Stimulated activated CD4-positive, alpha-beta T cell treated with anti-CD3 and anti-CD28 coated beads, Interleukin-12 subunit alpha, Interleukin-12 subunit beta, amount 100 ng/mL, for 48 hours (primary cell): ENCODE measurements around the gene EIF3B.
"Not testable (repeated sequence)": the region's sequence is repeated elsewhere in the genome, so short reads cannot be mapped to it uniquely, and the experiment has no call there.

Experiments used
- DNase-seq, 3 donors: peaks; one replicate each; pipeline ENCODE4 v3.0.0-alpha.2; 2020; ENCODE audit warnings: low read depth in 2 of 3, low spot score in 1 of 3

EIF3B gene

DNA sequence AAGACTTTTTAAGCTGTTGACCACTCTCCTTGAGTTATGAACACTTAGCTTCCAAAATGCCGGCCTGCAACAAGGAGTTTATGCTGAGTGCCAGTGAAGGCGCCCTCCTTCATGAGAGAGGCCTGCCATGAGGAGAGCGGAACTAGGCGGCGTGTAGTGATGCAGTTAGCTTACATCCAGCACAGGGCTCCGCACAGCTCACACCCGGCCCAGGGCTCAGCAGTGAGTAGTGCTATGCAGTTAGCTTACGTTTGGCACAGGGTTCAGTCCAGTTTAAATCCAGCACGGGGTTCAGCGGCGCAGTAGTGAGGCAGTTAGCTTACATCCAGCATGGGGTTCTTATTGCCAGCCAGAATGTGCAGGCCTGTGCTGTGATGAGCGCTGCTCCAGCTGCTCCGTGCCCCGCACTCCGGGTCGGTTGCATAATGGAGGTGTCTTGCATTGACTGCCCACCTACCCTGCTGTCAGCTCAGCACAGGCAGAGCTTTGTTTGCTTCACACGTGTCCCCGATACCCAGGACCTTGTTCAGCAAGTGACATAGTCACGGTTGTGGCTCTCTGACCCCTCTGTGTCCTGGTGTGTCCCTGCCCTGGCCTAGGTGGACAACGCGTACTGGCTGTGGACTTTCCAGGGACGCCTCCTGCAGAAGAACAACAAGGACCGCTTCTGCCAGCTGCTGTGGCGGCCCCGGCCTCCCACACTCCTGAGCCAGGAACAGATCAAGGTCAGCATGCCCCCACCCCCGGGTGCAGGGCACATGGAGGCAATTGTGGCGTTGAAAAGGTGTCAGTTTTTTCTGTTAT lies 21.9 kb downstream of the EIF3B start:
- DNase-seq: no peak

DNA sequence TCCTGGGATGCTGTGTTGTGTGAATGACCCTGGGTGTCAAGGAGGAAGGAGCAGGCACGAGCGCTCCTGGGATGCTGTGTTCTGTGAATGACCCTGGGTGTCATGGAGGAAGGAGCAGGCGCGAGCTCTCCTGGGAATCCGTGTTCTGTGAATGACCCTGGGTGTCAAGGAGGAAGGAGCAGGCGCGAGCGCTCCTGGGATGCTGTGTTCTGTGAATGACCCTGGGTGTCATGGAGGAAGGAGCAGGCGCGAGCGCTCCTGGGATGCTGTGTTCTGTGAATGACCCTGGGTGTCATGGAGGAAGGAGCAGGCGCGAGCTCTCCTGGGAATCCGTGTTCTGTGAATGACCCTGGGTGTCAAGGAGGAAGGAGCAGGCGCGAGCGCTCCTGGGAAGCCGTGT lies 22.9 kb downstream of the EIF3B start:
- not testable (repeated sequence) for DNase-seq

- not testable (repeated sequence) for DNase-seq
Observed at GRCh38 chr7:2378125-2378524, 23.5 kb downstream of the EIF3B start.

DNA sequence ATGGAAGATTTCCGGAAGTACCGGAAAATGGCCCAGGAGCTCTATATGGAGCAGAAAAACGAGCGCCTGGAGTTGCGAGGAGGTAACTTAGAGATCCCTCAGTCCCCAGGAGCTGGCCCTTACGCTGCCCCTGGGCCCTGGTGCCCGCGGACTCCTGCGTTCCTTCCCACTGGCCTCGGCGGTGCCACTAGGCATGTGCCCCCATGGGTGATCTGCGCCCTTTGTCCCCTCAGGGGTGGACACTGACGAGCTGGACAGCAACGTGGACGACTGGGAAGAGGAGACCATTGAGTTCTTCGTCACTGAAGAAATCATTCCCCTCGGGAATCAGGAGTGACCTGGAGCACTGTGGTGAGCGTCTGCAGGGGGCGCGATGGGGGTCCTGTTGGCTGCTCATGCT lies 24.5 kb downstream of the EIF3B start:
- no peak for DNase-seq

DNA sequence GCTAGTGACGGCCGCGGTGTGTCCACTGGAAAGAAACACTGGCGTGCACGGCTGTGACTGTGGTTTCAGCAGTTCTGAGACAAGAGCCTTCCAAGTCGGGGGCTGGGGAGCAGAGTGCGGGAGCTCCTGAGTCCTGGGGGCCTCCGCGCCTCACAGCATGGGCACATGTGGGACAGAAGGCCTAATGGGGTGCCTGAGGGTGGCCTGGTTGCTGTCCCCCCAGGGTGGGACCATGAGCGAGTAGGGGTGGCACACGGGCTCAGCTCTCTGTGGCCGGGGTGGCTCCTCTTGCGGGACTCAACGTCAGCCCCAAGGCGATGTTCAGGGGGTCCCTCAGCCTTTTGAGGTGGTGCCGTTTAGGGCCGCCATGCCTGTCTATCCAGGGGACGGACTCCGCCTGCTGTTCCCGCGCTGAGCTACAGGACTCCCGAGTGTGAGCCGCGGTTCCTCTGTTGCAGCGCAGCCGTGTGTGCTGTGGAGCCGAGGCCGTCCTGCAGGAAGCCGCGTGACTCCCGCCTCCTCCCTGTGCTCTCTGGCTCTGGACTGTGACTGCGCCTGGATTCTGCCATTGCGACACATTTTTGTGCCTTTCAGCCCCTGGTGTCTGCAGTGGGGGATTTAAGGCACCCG lies 25.3 kb downstream of the EIF3B start:
- no peak for DNase-seq

DNA sequence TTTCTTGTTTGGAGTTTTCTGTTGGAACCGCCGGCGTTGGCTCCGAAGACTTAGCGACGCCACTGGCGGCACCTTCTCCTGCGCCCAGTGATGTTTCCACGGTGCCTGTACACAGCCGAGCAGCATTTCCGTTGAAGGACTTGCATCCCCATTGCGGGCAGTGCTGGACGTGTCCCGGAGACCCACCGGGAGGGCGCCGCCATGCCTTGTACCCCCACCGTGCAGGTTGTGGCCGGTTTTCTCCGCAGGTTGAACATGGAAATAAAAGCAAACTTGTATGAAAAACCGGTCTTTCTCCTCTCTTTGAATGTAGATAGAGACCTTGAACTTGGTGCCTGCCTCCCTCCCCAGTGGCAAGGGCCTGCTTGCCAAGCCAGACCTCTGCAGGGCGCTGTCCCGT lies 25.8 kb downstream of the EIF3B start:
- DNase-seq: no peak

DNA sequence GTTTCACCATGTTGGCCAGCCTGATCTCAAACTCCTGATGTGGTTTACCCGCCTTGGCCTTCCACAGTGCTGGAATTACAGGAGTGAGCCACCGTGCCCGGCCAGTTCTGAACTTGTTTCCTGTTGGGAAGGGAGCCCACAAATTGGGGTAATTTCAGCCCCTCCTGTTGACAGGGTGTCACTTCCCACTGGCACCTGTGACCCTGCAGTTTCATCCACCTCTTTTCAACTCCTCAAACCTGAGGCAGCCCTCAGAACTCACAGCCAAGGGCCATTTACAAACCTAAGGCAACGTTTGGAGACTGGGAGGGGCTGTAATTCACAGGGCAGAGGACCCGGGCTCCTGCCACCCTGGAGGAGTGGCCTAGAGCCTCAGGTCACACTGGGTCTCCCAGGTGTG lies 26.6 kb downstream of the EIF3B start:
- no peak for DNase-seq

- no peak for DNase-seq
Observed at GRCh38 chr7:2381881-2382509, 27.4 kb downstream of the EIF3B start.

DNA sequence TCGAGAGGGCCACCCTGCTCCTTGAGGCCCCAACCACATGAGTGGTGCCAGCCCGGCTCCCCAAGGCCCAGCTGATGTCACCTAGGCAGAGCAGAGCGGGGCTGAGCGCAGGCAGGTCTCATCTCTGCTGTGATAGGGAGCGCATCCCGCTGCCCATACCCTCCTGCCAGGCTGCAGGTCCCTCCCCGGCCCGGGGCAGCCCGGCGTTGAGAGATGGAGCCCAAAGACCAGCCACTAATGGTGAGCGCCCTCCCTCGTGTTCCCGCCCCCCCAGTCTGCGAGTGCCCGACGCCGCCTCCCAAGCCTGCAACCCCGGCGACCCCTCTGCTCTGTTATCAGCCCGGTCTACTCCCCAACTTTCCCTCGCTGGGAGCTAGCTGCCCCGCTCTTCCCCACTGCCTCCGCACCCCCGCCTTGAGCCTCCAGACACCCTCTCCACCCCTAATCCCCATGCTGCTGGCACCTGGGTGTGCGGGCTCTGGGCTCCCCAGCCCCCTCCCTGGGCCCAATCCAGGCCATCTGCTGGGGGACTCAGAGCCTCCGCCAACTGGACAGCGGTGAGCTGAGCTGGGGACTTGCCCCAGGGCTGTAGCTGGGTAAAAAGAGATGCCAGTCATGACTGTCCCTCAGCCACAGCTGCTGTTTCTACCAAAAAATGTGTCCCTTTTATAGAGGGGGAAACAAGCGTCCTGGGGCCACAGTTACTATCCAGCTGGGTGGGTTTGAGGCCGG lies 29.1 kb downstream of the EIF3B start:
- DNase-seq: no peak

DNA sequence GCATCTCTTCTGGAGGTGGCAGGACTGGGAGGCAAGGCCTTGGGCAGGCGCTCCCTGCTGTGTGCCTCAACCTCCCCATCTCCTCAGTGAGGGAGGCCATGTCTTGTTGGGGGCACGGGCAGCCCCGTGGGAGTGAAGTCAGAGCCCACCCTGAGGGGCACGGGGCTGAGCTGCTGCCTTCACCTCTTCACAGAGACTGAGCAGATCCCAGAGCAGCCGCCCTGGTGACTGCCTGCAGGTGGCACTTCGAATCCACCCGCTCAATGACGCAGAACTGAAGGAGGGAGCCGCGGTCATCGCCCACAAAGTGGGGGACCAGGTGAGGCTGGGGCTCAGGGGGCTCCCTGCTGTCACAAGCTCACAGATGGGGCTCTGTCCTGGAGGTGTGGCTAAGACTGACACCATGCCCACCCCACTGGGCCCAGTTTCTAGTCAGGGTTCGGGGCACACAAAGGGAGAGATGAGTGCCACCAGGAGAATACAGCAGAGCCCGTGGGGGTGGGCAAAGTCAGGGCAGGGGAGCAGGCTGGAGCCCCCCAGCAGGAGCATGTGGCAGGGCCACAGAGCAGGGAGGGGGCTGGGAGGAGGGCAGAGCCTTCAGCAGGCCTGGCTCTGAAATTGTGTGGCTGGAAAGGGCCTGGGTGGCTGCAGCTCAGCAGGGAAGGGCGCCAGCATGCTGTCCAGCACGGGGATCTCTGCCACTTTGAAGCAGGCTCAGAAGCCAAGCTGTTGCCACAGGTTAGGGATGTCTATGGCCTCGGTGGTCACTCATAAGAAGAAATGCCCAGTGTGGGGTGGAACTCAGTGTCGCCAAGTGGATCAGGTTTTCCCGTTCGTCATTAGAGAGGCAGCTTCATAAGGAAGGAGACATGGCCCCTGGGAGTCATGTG lies 30.0 kb downstream of the EIF3B start:
- no peak for DNase-seq

DNA sequence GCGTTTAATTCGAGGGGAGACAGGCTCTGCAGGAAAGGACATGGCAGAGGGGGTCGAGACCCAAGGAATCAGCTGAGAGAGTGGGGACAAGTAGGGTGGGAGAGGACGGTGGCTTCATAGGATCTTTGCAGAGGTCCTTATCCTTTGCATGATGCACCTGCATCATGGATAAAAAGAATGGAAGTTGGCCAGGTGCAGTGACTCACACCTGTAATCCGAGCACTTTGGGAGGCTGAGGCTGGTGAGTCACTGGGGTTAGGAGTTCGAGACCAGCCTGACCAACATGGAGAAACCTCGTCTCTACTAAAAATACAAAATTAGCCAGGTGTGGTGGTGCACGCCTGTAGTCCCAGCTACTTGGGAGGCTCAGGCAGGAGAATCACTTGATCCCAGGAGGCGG lies 31.5 kb downstream of the EIF3B start:
- not testable (repeated sequence) for DNase-seq

DNA sequence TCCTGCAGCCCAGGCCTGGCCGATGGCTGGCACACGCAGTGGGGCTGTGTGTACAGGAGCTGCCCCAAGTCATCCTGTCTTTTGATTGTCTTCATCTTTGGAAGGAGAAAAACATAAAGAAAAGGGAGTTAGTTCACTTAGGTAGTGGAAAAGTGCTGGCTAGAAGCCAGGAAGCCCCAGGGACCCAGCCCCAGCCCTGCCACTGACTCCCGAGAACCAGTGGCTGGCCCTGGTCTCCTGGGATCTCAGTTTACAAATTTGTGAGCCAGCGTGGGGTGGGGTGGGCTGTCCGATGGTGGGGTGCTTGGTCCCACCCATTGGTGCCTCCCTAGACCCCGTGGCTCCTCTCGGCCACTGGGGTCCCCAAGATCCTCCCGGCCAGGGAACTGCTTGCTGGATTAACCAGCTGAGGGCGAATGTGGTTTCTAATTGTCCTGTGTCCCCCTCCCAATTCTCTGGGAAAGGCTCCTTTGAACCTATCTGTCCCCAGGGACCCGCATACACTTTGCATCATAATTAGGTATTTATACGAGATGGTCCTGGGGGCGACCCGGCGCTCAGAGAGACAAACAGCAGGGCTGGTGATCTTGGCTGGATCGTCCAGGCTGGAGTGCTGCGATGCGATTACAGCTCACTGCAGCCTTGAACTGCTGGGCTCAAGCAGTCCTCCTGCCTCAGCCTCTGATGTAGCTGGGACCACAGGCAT lies 32.5 kb downstream of the EIF3B start:
- DNase-seq: no peak

GRCh38 chr7:2387897-2388636 lies 33.4 kb downstream of the EIF3B start:
- no peak for DNase-seq

GRCh38 chr7:2388637-2388954 lies 34.0 kb downstream of the EIF3B start:
- no peak for DNase-seq

DNA sequence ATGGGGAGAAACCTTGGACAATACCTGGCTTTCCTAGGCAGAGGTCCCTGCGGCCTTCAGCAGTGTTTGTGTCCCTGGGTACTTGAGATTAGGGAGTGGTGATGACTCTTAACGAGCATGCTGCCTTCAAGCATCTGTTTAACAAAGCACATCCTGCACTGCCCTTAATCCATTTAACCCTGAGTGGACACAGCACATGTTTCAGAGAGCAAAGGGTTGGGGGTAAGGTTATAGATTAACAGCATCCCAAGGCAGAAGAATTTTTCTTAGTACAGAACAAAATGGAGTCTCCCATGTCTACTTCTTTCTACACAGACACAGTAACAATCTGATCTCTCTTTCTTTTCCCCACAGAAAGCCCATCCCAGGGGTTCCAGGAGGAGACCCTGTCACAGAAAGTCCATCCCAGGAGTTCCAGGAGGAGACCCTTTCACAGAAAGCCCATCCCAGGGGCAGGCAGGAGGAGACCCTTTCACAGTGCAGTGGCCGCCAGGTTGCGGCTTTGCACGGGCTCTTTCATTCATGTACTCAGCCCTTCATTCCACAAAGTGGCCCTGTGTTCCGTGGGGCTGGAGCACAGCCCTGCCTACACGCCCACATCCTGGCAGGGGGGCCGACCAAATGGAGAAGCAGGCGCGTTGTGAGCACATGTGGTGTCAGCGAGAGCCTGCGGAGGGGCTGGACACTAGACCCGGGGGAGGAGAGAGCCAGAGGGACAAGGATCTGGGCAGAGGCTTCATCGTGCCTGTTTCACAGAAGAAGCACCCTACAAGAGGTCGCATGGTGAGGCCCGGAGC lies 35.6 kb downstream of the EIF3B start:
- DNase-seq: not testable (repeated sequence)

- DNase-seq: no peak
Observed at GRCh38 chr7:2393706-2394105, 39.1 kb downstream of the EIF3B start.

- DNase-seq: no peak
Observed at GRCh38 chr7:2394566-2395082, 40.0 kb downstream of the EIF3B start.

- DNase-seq: no peak
Observed at GRCh38 chr7:2398506-2398905, 43.9 kb downstream of the EIF3B start.
